IMR-90 (cell line): ENCODE results near the gene DLG4. TPM values are rescaled to one million over a fixed set of nuclear protein-coding genes. Genes with fewer than 3 reads are reported as not detected.

Source experiments
- ATAC-seq: fragments of 200-7000 bp; cut with Tn5 transposase; 2 replicates; pipeline ENCODE4 v1.9.1; 2020; ENCODE audit warnings: low read depth, mild to moderate bottlenecking, moderate library complexity
- BruUV-seq: library from RNA; stranded (reverse); fragments of 400-500 nt; replicated peaks from 2 replicates; lab custom pipeline; 2021; lab: Mats Ljungman, UMichigan
- CTCF ChIA-PET: fragments of 300-600 bp; formaldehyde crosslinking; extraction: SDS; loops from one replicate; lab custom pipeline; 2021; ENCODE audit warnings: antibody characterized with exemption; lab: Yijun Ruan, JAX
- POLR2A ChIA-PET: fragments of 300-600 bp; sonication (Branson Sonifier 250); formaldehyde crosslinking; loops from one replicate; lab custom pipeline; 2022; ENCODE audit warnings: antibody characterized with exemption; ENCODE audit not compliant: unreplicated experiment; lab: Charles Lee
- DNase-seq: peaks from one replicate; pipeline ENCODE4 v3.0.0; 2013
- H2AFZ ChIP-seq: replicated peaks from 2 replicates; pipeline ENCODE3; 2013; ENCODE audit warnings: low read length, mild to moderate bottlenecking; ENCODE audit not compliant: poor library complexity
- H2AK5ac ChIP-seq: 2 replicates; pipeline ENCODE4 v1.6.1; 2013; ENCODE audit warnings: low read depth, low read length, inconsistent platforms
- H2AK9ac ChIP-seq: replicated peaks from 2 replicates; pipeline ENCODE3; 2013; ENCODE audit warnings: mild to moderate bottlenecking, low read depth, low read length, moderate library complexity; ENCODE audit not compliant: poor library complexity
- H2BK120ac ChIP-seq: 2 replicates; pipeline ENCODE4 v1.6.1; 2013; ENCODE audit warnings: low read depth, low read length, inconsistent platforms
- H2BK15ac ChIP-seq: 3 replicates; pipeline ENCODE4 v1.6.1; 2013; ENCODE audit warnings: low read depth, low read length, inconsistent platforms
- H2BK20ac ChIP-seq: 2 replicates; pipeline ENCODE4 v1.6.1; 2013; ENCODE audit warnings: low read depth, mild to moderate bottlenecking, inconsistent platforms, low read length, moderate library complexity
- H2BK5ac ChIP-seq: 2 replicates; pipeline ENCODE4 v1.6.1; 2013; ENCODE audit warnings: mild to moderate bottlenecking, low read depth, low read length, inconsistent platforms; ENCODE audit not compliant: poor library complexity, severe bottlenecking
- H3K14ac ChIP-seq: replicated peaks from 2 replicates; pipeline ENCODE4 v1.6.1; 2013; ENCODE audit warnings: low read depth, low read length, inconsistent platforms
- H3K18ac ChIP-seq: 2 replicates; pipeline ENCODE4 v1.6.1; 2013; ENCODE audit warnings: low read depth, low read length, control low read depth
- H3K23ac ChIP-seq: 2 replicates; pipeline ENCODE4 v1.6.1; 2013; ENCODE audit warnings: low read depth, low read length, inconsistent platforms
- H3K27ac ChIP-seq: 2 replicates; pipeline ENCODE4 v1.5.1; 2013; ENCODE audit warnings: mild to moderate bottlenecking, control low read depth, low read length; ENCODE audit not compliant: insufficient read depth
- H3K27me3 ChIP-seq: 2 replicates; pipeline ENCODE4 v1.6.1; 2013; ENCODE audit warnings: low read length; ENCODE audit not compliant: control insufficient read depth, insufficient read depth
- H3K36me3 ChIP-seq: 2 replicates; pipeline ENCODE4 v1.6.1; 2013; ENCODE audit warnings: low read length, mixed read lengths; ENCODE audit not compliant: control insufficient read depth, insufficient read depth
- H3K4ac ChIP-seq: 2 replicates; pipeline ENCODE4 v1.6.1; 2013; ENCODE audit warnings: low read depth, low read length, inconsistent platforms
- H3K4me1 ChIP-seq: 2 replicates; pipeline ENCODE4 v1.6.1; 2013; ENCODE audit warnings: low read length, mixed read lengths; ENCODE audit not compliant: control insufficient read depth, insufficient read depth
- H3K4me2 ChIP-seq: 2 replicates; pipeline ENCODE4 v1.6.1; 2013; ENCODE audit warnings: low read depth, mild to moderate bottlenecking, control low read depth, low read length, moderate library complexity
- H3K4me3 ChIP-seq: 2 replicates; pipeline ENCODE4 v1.5.1; 2013; ENCODE audit warnings: low read depth, mild to moderate bottlenecking, control low read depth, low read length, moderate library complexity; ENCODE audit not compliant: insufficient read depth
- H3K56ac ChIP-seq: 2 replicates; pipeline ENCODE4 v1.6.1; 2013; ENCODE audit warnings: low read length, inconsistent platforms; ENCODE audit not compliant: insufficient read depth; ENCODE audit errors: extremely low read depth
- H3K79me1 ChIP-seq, 2 experiments: 2 replicates each; pipeline ENCODE4 v1.6.1; 2013; ENCODE audit warnings: low read length in 2 of 2, inconsistent platforms in 1 of 2, low read depth in 1 of 2
- H3K9ac ChIP-seq: 2 replicates; pipeline ENCODE4 v1.6.1; 2013; ENCODE audit warnings: low read depth, low read length, control low read depth
- H3K9me1 ChIP-seq: 2 replicates; pipeline ENCODE4 v1.6.1; 2013; ENCODE audit warnings: low read length, inconsistent platforms; ENCODE audit not compliant: insufficient read depth
- H3K9me3 ChIP-seq: 2 replicates; pipeline ENCODE4 v1.6.1; 2013; ENCODE audit warnings: low read length; ENCODE audit not compliant: control insufficient read depth, insufficient read depth
- H4K20me1 ChIP-seq: 2 replicates; pipeline ENCODE4 v1.6.1; 2013; ENCODE audit warnings: low read length, inconsistent platforms; ENCODE audit not compliant: insufficient read depth
- H4K5ac ChIP-seq: 2 replicates; pipeline ENCODE4 v1.6.1; 2013; ENCODE audit warnings: mild to moderate bottlenecking, low read depth, low read length, control low read depth
- H4K8ac ChIP-seq, 2 experiments: 2 replicates each; pipeline ENCODE4 v1.6.1; 2013; ENCODE audit warnings: low read depth in 2 of 2, low read length in 2 of 2, control low read depth in 1 of 2, inconsistent platforms in 1 of 2
- H4K91ac ChIP-seq: 2 replicates; pipeline ENCODE4 v1.6.1; 2013; ENCODE audit warnings: low read depth, low read length, inconsistent platforms; ENCODE audit not compliant: insufficient read depth
- CEBPB ChIP-seq: IDR thresholded peaks from 2 replicates; pipeline ENCODE4 v1.6.1; 2012; ENCODE audit warnings: low read depth, low read length, improper control_type of control experiment
- CHD1 ChIP-seq: IDR thresholded peaks from 2 replicates; pipeline ENCODE4 v1.6.1; 2012; ENCODE audit warnings: low read depth, low read length, improper control_type of control experiment
- ELK1 ChIP-seq: fragments of 150-350 bp; IDR thresholded peaks from 2 replicates; pipeline ENCODE4 v1.6.1; 2016; ENCODE audit warnings: low read depth, mild to moderate bottlenecking, low read length, moderate library complexity, borderline replicate concordance
- FOS ChIP-seq: fragments of 150-350 bp; IDR thresholded peaks from 2 replicates; pipeline ENCODE4 v1.6.1; 2016; ENCODE audit warnings: low read depth, low read length
- MAFK ChIP-seq: IDR thresholded peaks from 2 replicates; pipeline ENCODE4 v1.6.1; 2012; ENCODE audit warnings: low read depth, low read length, improper control_type of control experiment
- MAZ ChIP-seq: IDR thresholded peaks from 2 replicates; pipeline ENCODE4 v1.6.1; 2012; ENCODE audit warnings: low read depth, mild to moderate bottlenecking, low read length, improper control_type of control experiment, moderate library complexity, borderline replicate concordance
- MXI1 ChIP-seq: IDR thresholded peaks from 2 replicates; pipeline ENCODE4 v1.6.1; 2012; ENCODE audit warnings: low read depth, mild to moderate bottlenecking, low read length, moderate library complexity, borderline replicate concordance
- POLR2A ChIP-seq: IDR thresholded peaks from 2 replicates; pipeline ENCODE4 v1.6.1; 2012; ENCODE audit warnings: mild to moderate bottlenecking, low read depth, low read length
- RAD21 ChIP-seq: IDR thresholded peaks from 2 replicates; pipeline ENCODE4 v1.6.1; 2012; ENCODE audit warnings: low read length, improper control_type of control experiment
- RCOR1 ChIP-seq: IDR thresholded peaks from 2 replicates; pipeline ENCODE4 v1.6.1; 2012; ENCODE audit warnings: mild to moderate bottlenecking, low read length, improper control_type of control experiment; ENCODE audit not compliant: insufficient replicate concordance
- RFX5 ChIP-seq: IDR thresholded peaks from 2 replicates; pipeline ENCODE4 v1.8.0; 2012; ENCODE audit warnings: low read depth, mild to moderate bottlenecking, low read length, moderate library complexity
- SMC3 ChIP-seq: fragments of 150-350 bp; IDR thresholded peaks from 2 replicates; pipeline ENCODE4 v1.6.1; 2016; ENCODE audit warnings: low read depth, mild to moderate bottlenecking, antibody characterized with exemption, low read length, moderate library complexity
- USF2 ChIP-seq: fragments of 150-350 bp; IDR thresholded peaks from 2 replicates; pipeline ENCODE4 v1.6.1; 2017; ENCODE audit warnings: mild to moderate bottlenecking, antibody characterized with exemption, low read length, low read depth
- WGBS, 2 experiments: methylation state at CpG; one replicate each; pipeline versions ENCODE4 v1.1.5 to v1.1.7; 2013; ENCODE audit warnings: missing lambda C conversion rate in 2 of 2; ENCODE audit not compliant: insufficient read length in 1 of 2; ENCODE audit errors: extremely low coverage in 2 of 2; 5-methylcytosine and 5-hydroxymethylcytosine counted together
- dilution Hi-C: fragments of 300-500 bp; cut with HindIII; formaldehyde crosslinking; loops from one replicate; pipeline ENCODE4 v1.14.3; 2018; ENCODE audit warnings: low sequenced_read_pairs; ENCODE audit not compliant: unreplicated experiment
- in situ Hi-C: fragments of 300-500 bp; cut with MboI; formaldehyde crosslinking; loops from 3 replicates; pipeline ENCODE4 v1.14.3; 2019; ENCODE audit warnings: low sequenced_read_pairs, inconsistent platforms, mixed read lengths
- intact Hi-C: fragments of 100-400 bp; cut with micrococcal nuclease; formaldehyde crosslinking; loops from 2 replicates; pipeline ENCODE4 v1.10.0; 2022
- polyA plus RNA-seq, 3 experiments: library from polyadenylated mRNA; depleted of rRNA; stranded (reverse); fragments of >200 nt; gene quantifications; 2 replicates each; pipeline ENCODE4 v1.2.3, GENCODE V29; 2012; ENCODE audit warnings: low replicate concordance in 1 of 3
- total RNA-seq: library from RNA; depleted of rRNA; stranded (reverse); fragments of >200 nt; gene quantifications from 2 replicates; pipeline ENCODE4 v1.2.3, GENCODE V29; 2012

DLG4 gene
- total and polyA plus RNA-seq, 2 of the 4 experiments (the other 2 are of a cell fraction): 8.2 to 30.5 TPM

DNA sequence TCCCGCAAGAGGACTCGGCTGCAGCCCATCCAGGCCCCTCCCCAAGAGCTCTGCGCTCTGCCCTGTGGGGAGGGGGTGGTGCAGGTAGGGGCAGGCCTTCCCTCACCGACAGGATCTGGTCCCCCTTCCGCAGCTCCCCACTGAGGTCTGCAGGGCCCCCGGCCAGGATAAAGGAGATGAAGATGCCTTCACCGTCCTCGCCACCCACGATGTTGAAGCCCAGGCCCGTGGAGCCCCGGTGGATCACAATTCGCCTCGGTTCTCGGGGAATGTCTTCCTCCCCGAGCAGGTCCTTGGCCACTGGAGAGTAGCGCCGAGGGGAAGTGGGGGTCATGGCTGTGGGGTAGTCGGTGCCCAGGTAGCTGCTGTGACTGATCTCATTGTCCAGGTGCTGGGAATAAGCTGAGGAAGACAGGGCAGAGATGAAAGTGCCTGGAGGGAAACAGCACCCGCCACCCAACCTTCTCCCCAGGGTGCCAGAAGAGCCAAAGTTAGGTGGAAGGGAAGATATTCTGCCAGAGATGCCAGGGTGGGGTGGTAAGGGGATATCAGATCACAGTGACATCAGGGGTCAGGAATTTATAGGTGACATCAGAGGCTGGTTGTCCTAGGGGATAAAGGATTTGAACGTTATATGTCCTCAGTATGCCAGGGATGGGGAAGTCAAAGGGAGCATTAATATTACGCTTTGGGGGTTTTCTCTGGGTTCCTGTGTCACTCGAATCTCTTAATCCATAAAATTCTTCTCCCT is 22.8 kb downstream of the DLG4 start:
- Histone ChIP-seq H3K9me1 (no peaks in the 10 kb centered on the region), H2AFZ (no peak overlapping the region), H4K20me1 (peaks cover 3% of the 10 kb centered on the region; the same call in 1 of the 2 replicates), H3K9ac (no peak overlapping the region), H4K8ac (no peak overlapping the region), H3K4me2 (no peak overlapping the region), H2BK5ac (no peak overlapping the region), H3K27ac (no peak overlapping the region), H4K91ac (no peak overlapping the region), H4K5ac (no peak overlapping the region), H3K56ac (no peak overlapping the region), H3K36me3 (peaks cover 45% of the 10 kb centered on the region), H3K27me3 (no peaks in the 10 kb centered on the region), H3K14ac (no peak overlapping the region), H3K4me1 (no peaks in the 10 kb centered on the region), H3K79me1 (no peaks in the 10 kb centered on the region; a peak in 1 of 4 replicates), H3K23ac (no peak overlapping the region), H2BK15ac (no peak overlapping the region), H2BK120ac (no peak overlapping the region), H3K18ac (no peak overlapping the region), H2AK5ac (no peak overlapping the region), H3K9me3 (no peaks in the 10 kb centered on the region), H2AK9ac (peak overlapping the region; percentile 37), H2BK20ac (no peak overlapping the region), H3K4me3 (no peak overlapping the region), H3K4ac (no peak overlapping the region)
- in situ Hi-C loops: no loop called here
- no peak for TF ChIP-seq CHD1
- TF ChIP-seq RFX5: no peak
- TF ChIP-seq MAFK: no peak
- no peak for TF ChIP-seq ELK1
- TF ChIP-seq SMC3: no peak
- TF ChIP-seq POLR2A: no peak
- TF ChIP-seq RAD21: no peak
- TF ChIP-seq CEBPB: no peak
- TF ChIP-seq MXI1: no peak
- TF ChIP-seq MAZ: no peak
- no peak for TF ChIP-seq FOS
- no peak for TF ChIP-seq RCOR1
- TF ChIP-seq USF2: no peak
- POLR2A ChIA-PET: no interaction called here
- ATAC-seq (no peak), DNase-seq (no peak)
- WGBS, 2 experiments: 90% methylated on average over 2 of the region's 22 CpGs; no CpG with 5 or more reads in 1 of the 2 experiments
- BruUV-seq: no TSS peak
- CTCF ChIA-PET: no interaction called here
- dilution Hi-C loops: no loop called here
- intact Hi-C loops: no loop called here
